ENCODE measurements around the gene PID1. TPM values are rescaled to one million over a fixed set of nuclear protein-coding genes. Genes with fewer than 3 reads are reported as not detected.

PID1 gene
- total RNA-seq, 1 experiment from 2014 or later: 0.15 TPM

DNA sequence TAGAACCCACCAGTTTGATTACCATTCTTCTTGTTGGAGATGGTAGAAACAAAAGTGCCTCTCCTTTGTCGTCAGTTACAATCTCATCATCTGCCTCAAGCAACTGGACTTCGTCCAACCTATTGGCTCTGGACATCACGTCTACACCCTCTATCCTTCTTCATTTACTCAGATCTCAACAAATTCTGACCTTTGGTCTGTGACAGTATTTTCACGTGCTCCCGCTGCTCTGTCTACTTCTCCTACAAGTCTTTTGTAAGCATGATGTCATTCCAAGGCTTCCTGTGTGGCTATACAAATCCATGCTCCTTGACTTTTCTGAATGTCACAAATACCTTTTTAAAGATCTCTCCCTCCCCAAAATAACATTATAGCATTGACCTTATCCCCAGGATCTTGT is 43.0 kb upstream of the PID1 start:
- no peaks in the 10 kb centered on the region for H3K4me1 ChIP-seq (ENCODE audit: control insufficient read depth in 1 of 2, insufficient read depth in 2 of 2, low read length in 2 of 2)
- TF ChIP-seq YY1 (IDR thresholded peaks at IDR 0.05; ENCODE audit: extremely low read depth, insufficient replicate concordance, low read depth, low read length) (no peak), SP1 (IDR thresholded peaks at IDR 0.05; ENCODE audit: low read depth) (no peak), SIN3A (IDR thresholded peaks at IDR 0.05; ENCODE audit: low read depth) (no peak)
- TF ChIP-seq, protein P1, sequence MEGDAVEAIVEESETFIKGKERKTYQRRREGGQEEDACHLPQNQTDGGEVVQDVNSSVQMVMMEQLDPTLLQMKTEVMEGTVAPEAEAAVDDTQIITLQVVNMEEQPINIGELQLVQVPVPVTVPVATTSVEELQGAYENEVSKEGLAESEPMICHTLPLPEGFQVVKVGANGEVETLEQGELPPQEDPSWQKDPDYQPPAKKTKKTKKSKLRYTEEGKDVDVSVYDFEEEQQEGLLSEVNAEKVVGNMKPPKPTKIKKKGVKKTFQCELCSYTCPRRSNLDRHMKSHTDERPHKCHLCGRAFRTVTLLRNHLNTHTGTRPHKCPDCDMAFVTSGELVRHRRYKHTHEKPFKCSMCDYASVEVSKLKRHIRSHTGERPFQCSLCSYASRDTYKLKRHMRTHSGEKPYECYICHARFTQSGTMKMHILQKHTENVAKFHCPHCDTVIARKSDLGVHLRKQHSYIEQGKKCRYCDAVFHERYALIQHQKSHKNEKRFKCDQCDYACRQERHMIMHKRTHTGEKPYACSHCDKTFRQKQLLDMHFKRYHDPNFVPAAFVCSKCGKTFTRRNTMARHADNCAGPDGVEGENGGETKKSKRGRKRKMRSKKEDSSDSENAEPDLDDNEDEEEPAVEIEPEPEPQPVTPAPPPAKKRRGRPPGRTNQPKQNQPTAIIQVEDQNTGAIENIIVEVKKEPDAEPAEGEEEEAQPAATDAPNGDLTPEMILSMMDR (IDR thresholded peaks at IDR 0.05 in 2 of 3, conservative IDR thresholded peaks at IDR 0.05 in 1 of 3; ENCODE audit: borderline replicate concordance in 1 of 3, insufficient read depth in 1 of 3, low read depth in 2 of 3, low read length in 2 of 3): no peak
- DNase-seq (ENCODE audit: low read depth, low spot score) (no peak), ATAC-seq (no peak)
- ChIA-PET POLR2A (no interaction called here), CTCF (no interaction called here), RAD21 (ENCODE audit: low non-redundant PET in 1 of 2, low total read pairs in 2 of 2, uncharacterized antibody in 2 of 2, unreplicated experiment in 2 of 2) (no interaction called here)
- H3K27ac ChIP-seq (ENCODE audit: low read depth, low read length): no peak overlapping the region
- intact Hi-C loops (cut with micrococcal nuclease): no loop called here
- no peaks in the 10 kb centered on the region for H3K9me3 ChIP-seq (ENCODE audit: control insufficient read depth in 1 of 2, insufficient read depth in 1 of 2, low read depth in 1 of 2, low read length in 2 of 2)
- no peak overlapping the region for H3K4me2 ChIP-seq (ENCODE audit: low read length)
- no peaks in the 10 kb centered on the region for H3K27me3 ChIP-seq (ENCODE audit: insufficient read depth, low read length)
- no peak overlapping the region for H2AFZ ChIP-seq (ENCODE audit: low read depth, low read length, poor library complexity, severe bottlenecking)
- no peaks in the 10 kb centered on the region for H3K9me2 ChIP-seq (ENCODE audit: insufficient read depth)
- BruUV-seq (replicated peaks): no TSS peak
- H4K20me1 ChIP-seq (ENCODE audit: insufficient read depth): no peaks in the 10 kb centered on the region
- no peak overlapping the region for H3K4me3 ChIP-seq (replicated peaks in 1 of 2; ENCODE audit: low read depth in 1 of 2, low read length in 2 of 2)
- no peaks in the 10 kb centered on the region for H3K79me2 ChIP-seq (ENCODE audit: insufficient read depth, low read length)
- no peaks in the 10 kb centered on the region for H3K36me3 ChIP-seq (ENCODE audit: control insufficient read depth in 1 of 2, insufficient read depth in 2 of 2, low read length in 2 of 2)
- H3K9ac ChIP-seq (ENCODE audit: low read length): no peak overlapping the region

DNA sequence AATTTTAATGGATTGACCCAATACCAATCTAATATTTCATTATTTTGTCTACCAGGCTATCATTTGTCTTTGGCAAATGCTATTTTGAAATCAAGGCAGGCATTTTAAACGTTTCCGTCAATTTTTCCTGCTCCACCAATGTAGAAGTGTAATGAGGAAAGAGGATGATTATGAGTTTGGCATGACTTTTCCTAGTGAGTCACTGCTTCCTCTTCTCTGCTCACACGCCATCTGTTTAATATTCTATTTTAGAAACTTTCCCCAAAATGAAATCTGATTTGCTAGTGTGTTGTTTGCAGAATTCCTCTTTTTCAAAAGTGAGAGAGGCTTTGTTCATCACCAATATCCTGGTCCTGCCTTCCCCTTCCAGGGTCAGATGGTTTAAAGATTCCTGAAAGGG is 42.5 kb upstream of the PID1 start:
- H3K4me2 ChIP-seq (ENCODE audit: low read length): no peak overlapping the region
- intact Hi-C loops (cut with micrococcal nuclease): no loop called here
- CTCF ChIA-PET: no interaction called here
- H3K27ac ChIP-seq (ENCODE audit: low read depth, low read length): no peak overlapping the region
- no peak overlapping the region for H3K9ac ChIP-seq (ENCODE audit: low read length)
- no peaks in the 10 kb centered on the region for H3K9me3 ChIP-seq (ENCODE audit: control insufficient read depth in 1 of 2, insufficient read depth in 1 of 2, low read depth in 1 of 2, low read length in 2 of 2)
- no peaks in the 10 kb centered on the region for H3K36me3 ChIP-seq (ENCODE audit: control insufficient read depth in 1 of 2, insufficient read depth in 2 of 2, low read length in 2 of 2)
- no peak for DNase-seq (ENCODE audit: low read depth, low spot score)
- no peak for ATAC-seq
- no peaks in the 10 kb centered on the region for H3K27me3 ChIP-seq (ENCODE audit: insufficient read depth, low read length)
- no peaks in the 10 kb centered on the region for H3K79me2 ChIP-seq (ENCODE audit: insufficient read depth, low read length)
- POLR2A ChIA-PET: no interaction called here
- H2AFZ ChIP-seq (ENCODE audit: low read depth, low read length, poor library complexity, severe bottlenecking): no peak overlapping the region
- H4K20me1 ChIP-seq (ENCODE audit: insufficient read depth): no peaks in the 10 kb centered on the region
- no peaks in the 10 kb centered on the region for H3K9me2 ChIP-seq (ENCODE audit: insufficient read depth)
- H3K4me1 ChIP-seq (ENCODE audit: control insufficient read depth in 1 of 2, insufficient read depth in 2 of 2, low read length in 2 of 2): no peaks in the 10 kb centered on the region
- H3K4me3 ChIP-seq (replicated peaks in 1 of 2; ENCODE audit: low read depth in 1 of 2, low read length in 2 of 2): no peak overlapping the region
- RAD21 ChIA-PET (ENCODE audit: low non-redundant PET in 1 of 2, low total read pairs in 2 of 2, uncharacterized antibody in 2 of 2, unreplicated experiment in 2 of 2): no interaction called here
- BruUV-seq (replicated peaks): no TSS peak
- no peak for TF ChIP-seq EGR1 (IDR thresholded peaks at IDR 0.05; ENCODE audit: low read depth)
- TF ChIP-seq ELF1 (IDR thresholded peaks at IDR 0.05; ENCODE audit: borderline replicate concordance, low read depth): no peak
- no peak for TF ChIP-seq ZFX (IDR thresholded peaks at IDR 0.05)
- TF ChIP-seq TCF7L2 (IDR thresholded peaks at IDR 0.05; ENCODE audit: borderline replicate concordance, extremely low read depth, insufficient read depth, insufficient read length): no peak
- TF ChIP-seq POLR2AphosphoS5 (IDR thresholded peaks at IDR 0.05; ENCODE audit: low read depth, low read length): no peak
- TF ChIP-seq ZNF274 (IDR thresholded peaks at IDR 0.05; ENCODE audit: low read depth, low read length): no peak
- no peak for TF ChIP-seq CBX3 (IDR thresholded peaks at IDR 0.05; ENCODE audit: low read depth)
- TF ChIP-seq EZH2phosphoT487 (IDR thresholded peaks at IDR 0.05; ENCODE audit: borderline replicate concordance): no peak
- no peak for TF ChIP-seq FOSL1 (IDR thresholded peaks at IDR 0.05; ENCODE audit: low read depth)
- TF ChIP-seq, protein P2, sequence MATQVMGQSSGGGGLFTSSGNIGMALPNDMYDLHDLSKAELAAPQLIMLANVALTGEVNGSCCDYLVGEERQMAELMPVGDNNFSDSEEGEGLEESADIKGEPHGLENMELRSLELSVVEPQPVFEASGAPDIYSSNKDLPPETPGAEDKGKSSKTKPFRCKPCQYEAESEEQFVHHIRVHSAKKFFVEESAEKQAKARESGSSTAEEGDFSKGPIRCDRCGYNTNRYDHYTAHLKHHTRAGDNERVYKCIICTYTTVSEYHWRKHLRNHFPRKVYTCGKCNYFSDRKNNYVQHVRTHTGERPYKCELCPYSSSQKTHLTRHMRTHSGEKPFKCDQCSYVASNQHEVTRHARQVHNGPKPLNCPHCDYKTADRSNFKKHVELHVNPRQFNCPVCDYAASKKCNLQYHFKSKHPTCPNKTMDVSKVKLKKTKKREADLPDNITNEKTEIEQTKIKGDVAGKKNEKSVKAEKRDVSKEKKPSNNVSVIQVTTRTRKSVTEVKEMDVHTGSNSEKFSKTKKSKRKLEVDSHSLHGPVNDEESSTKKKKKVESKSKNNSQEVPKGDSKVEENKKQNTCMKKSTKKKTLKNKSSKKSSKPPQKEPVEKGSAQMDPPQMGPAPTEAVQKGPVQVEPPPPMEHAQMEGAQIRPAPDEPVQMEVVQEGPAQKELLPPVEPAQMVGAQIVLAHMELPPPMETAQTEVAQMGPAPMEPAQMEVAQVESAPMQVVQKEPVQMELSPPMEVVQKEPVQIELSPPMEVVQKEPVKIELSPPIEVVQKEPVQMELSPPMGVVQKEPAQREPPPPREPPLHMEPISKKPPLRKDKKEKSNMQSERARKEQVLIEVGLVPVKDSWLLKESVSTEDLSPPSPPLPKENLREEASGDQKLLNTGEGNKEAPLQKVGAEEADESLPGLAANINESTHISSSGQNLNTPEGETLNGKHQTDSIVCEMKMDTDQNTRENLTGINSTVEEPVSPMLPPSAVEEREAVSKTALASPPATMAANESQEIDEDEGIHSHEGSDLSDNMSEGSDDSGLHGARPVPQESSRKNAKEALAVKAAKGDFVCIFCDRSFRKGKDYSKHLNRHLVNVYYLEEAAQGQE (IDR thresholded peaks at IDR 0.05; ENCODE audit: low read depth): no peak
- TF ChIP-seq JUND (IDR thresholded peaks at IDR 0.05): no peak
- no peak for TF ChIP-seq EZH2 (IDR thresholded peaks at IDR 0.05)

All from HCT116 (cell line).